ENCODE measurements around the gene MACROD2.

The MACROD2 gene

GRCh38 chr20:15571056-15571455 lies 1575.7 kb downstream of the MACROD2 start:
- DNase-seq (ENCODE audit: extremely low read depth in 1 of 2, low read depth in 1 of 2) = no peak

- no peak for DNase-seq (ENCODE audit: extremely low read depth in 1 of 2, low read depth in 1 of 2)
These were observed 1579.9 kb downstream of the MACROD2 start for GRCh38 chr20:15575255-15575654.

GRCh38 chr20:15576411-15576810 lies 1581.1 kb downstream of the MACROD2 start:
- no peak for DNase-seq (ENCODE audit: extremely low read depth in 1 of 2, low read depth in 1 of 2)

- DNase-seq (ENCODE audit: extremely low read depth in 1 of 2, low read depth in 1 of 2) = no peak
These were observed 1582.8 kb downstream of the MACROD2 start for GRCh38 chr20:15578113-15578512.

- DNase-seq (ENCODE audit: extremely low read depth in 1 of 2, low read depth in 1 of 2) = no peak
These were observed 1584.4 kb downstream of the MACROD2 start for GRCh38 chr20:15579688-15580087.

GRCh38 chr20:15582146-15582760 lies 1586.9 kb downstream of the MACROD2 start:
- no peak for DNase-seq (ENCODE audit: extremely low read depth in 1 of 2, low read depth in 1 of 2)

GRCh38 chr20:15584507-15584906 lies 1589.2 kb downstream of the MACROD2 start:
- DNase-seq (ENCODE audit: extremely low read depth in 1 of 2, low read depth in 1 of 2) = no peak

GRCh38 chr20:15593081-15593480 lies 1597.8 kb downstream of the MACROD2 start:
- no peak for DNase-seq (ENCODE audit: extremely low read depth in 1 of 2, low read depth in 1 of 2)

GRCh38 chr20:15594158-15594695 lies 1598.9 kb downstream of the MACROD2 start:
- no peak for DNase-seq (ENCODE audit: extremely low read depth in 1 of 2, low read depth in 1 of 2)

GRCh38 chr20:15596220-15596890 lies 1601.0 kb downstream of the MACROD2 start:
- DNase-seq (ENCODE audit: extremely low read depth in 1 of 2, low read depth in 1 of 2) = no peak

- no peak for DNase-seq (ENCODE audit: extremely low read depth in 1 of 2, low read depth in 1 of 2)
These were observed 1602.0 kb downstream of the MACROD2 start for GRCh38 chr20:15597306-15597705.

- DNase-seq (ENCODE audit: extremely low read depth in 1 of 2, low read depth in 1 of 2) = no peak
These were observed 1604.6 kb downstream of the MACROD2 start for GRCh38 chr20:15599961-15600360.

- no peak for DNase-seq (ENCODE audit: extremely low read depth in 1 of 2, low read depth in 1 of 2)
These were observed 1605.2 kb downstream of the MACROD2 start for GRCh38 chr20:15600565-15600964.

GRCh38 chr20:15603506-15603905 lies 1608.2 kb downstream of the MACROD2 start:
- DNase-seq (ENCODE audit: extremely low read depth in 1 of 2, low read depth in 1 of 2) = no peak

- DNase-seq (ENCODE audit: extremely low read depth in 1 of 2, low read depth in 1 of 2) = no peak
These were observed 1608.9 kb downstream of the MACROD2 start for GRCh38 chr20:15603978-15604805.

- no peak for DNase-seq (ENCODE audit: extremely low read depth in 1 of 2, low read depth in 1 of 2)
These were observed 1614.6 kb downstream of the MACROD2 start for GRCh38 chr20:15609921-15610320.

- DNase-seq (ENCODE audit: extremely low read depth in 1 of 2, low read depth in 1 of 2) = no peak
These were observed 1615.5 kb downstream of the MACROD2 start for GRCh38 chr20:15610787-15611186.

- no peak for DNase-seq (ENCODE audit: extremely low read depth in 1 of 2, low read depth in 1 of 2)
These were observed 1616.2 kb downstream of the MACROD2 start for GRCh38 chr20:15611541-15611940.

- no peak for DNase-seq (ENCODE audit: extremely low read depth in 1 of 2, low read depth in 1 of 2)
These were observed 1616.9 kb downstream of the MACROD2 start for GRCh38 chr20:15612198-15612597.

GRCh38 chr20:15612769-15613168 lies 1617.5 kb downstream of the MACROD2 start:
- DNase-seq (ENCODE audit: extremely low read depth in 1 of 2, low read depth in 1 of 2) = no peak

- DNase-seq (ENCODE audit: extremely low read depth in 1 of 2, low read depth in 1 of 2) = no peak
These were observed 1618.2 kb downstream of the MACROD2 start for GRCh38 chr20:15613530-15613929.

- no peak for DNase-seq (ENCODE audit: extremely low read depth in 1 of 2, low read depth in 1 of 2)
These were observed 1621.3 kb downstream of the MACROD2 start for GRCh38 chr20:15616626-15617025.
